B cell (primary cell): ENCODE results near the gene KATNAL2.

Source experiments
- EZH2 ChIP-seq: IDR thresholded peaks from 2 replicates; pipeline ENCODE4 v1.6.1; 2012; ENCODE audit warnings: borderline replicate concordance, low read depth, mild to moderate bottlenecking, moderate library complexity, low read length; ENCODE audit not compliant: insufficient read depth, poor library complexity, severe bottlenecking
- TF ChIP-seq, protein P1 (sequence below): fragments of 200-600 bp; IDR thresholded peaks from one replicate; pipeline ENCODE4 v1.8.0; 2022; ENCODE audit warnings: antibody characterized with exemption, mild to moderate bottlenecking

DNA sequence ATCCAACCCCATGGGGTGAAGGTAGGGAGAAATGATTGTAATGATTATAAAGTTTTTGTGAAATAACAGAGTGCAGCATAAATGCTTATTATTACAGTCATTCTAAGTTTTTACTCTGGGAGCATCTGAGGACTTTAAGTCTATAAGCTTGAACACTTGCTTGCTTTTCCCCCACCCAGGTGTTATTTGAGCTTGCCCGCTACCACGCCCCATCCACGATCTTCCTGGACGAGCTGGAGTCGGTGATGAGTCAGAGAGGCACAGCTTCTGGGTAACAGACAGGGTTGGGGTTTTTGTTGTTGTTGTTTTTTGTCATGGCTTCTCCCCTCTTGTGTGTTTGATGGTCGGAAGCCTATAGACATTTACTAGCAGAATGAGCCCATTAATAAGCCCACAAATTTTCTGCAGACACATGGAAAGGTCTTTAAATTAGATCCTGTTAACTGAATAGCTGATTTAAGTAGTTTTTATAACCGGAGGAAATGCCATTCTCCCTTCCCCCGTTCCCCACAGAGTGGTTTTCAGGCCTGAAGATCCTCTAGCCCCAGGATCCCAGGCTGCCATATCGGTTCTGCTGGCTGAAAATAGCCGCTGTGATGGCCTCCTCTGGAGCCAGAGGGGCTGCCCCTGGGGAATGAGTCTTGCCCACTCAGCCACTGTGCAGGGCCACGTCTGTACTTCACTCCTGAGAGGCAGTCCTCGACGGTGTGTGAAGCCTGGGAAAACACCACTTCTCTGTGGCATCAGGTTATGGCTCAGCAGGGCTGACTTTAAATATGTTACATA is 157.9 kb downstream of the KATNAL2 start:
- TF ChIP-seq, protein P1, sequence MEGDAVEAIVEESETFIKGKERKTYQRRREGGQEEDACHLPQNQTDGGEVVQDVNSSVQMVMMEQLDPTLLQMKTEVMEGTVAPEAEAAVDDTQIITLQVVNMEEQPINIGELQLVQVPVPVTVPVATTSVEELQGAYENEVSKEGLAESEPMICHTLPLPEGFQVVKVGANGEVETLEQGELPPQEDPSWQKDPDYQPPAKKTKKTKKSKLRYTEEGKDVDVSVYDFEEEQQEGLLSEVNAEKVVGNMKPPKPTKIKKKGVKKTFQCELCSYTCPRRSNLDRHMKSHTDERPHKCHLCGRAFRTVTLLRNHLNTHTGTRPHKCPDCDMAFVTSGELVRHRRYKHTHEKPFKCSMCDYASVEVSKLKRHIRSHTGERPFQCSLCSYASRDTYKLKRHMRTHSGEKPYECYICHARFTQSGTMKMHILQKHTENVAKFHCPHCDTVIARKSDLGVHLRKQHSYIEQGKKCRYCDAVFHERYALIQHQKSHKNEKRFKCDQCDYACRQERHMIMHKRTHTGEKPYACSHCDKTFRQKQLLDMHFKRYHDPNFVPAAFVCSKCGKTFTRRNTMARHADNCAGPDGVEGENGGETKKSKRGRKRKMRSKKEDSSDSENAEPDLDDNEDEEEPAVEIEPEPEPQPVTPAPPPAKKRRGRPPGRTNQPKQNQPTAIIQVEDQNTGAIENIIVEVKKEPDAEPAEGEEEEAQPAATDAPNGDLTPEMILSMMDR, result no peak
- no peak for TF ChIP-seq EZH2
